GM21423 (cell line): ENCODE results near the gene SLC17A2.

Experiments used
- ATAC-seq: cut with Tn5 transposase; IDR thresholded peaks from one replicate; pipeline ENCODE4 v1.9.1; 2021; ENCODE audit warnings: mild to moderate bottlenecking, moderate library complexity; ENCODE audit not compliant: unreplicated experiment

Gene SLC17A2

GRCh38 chr6:25888626-25889025 lies 41.9 kb downstream of the SLC17A2 start:
- no peak for ATAC-seq

DNA sequence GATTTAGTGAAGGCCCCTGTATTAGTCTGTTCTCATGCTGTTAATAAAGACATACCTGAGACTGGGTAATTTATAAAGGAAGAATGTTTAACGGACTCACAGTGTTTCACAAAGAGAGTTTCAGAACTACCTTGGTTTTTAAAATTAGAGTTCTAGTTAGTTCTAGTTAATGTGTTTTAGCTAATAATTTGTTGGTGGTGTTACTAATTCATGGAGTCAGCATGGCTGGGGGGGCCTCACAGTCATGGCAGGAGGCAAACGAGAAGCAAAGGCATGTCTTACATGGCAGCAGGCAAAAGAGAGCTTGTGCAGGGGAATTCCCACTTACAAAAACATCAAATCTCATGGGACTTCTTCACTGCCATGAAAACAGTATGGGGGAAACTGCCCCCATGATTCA lies 44.4 kb downstream of the SLC17A2 start:
- ATAC-seq = no peak

- no peak for ATAC-seq
Measured at GRCh38 chr6:25883991-25884390, 46.5 kb downstream of the SLC17A2 start.

DNA sequence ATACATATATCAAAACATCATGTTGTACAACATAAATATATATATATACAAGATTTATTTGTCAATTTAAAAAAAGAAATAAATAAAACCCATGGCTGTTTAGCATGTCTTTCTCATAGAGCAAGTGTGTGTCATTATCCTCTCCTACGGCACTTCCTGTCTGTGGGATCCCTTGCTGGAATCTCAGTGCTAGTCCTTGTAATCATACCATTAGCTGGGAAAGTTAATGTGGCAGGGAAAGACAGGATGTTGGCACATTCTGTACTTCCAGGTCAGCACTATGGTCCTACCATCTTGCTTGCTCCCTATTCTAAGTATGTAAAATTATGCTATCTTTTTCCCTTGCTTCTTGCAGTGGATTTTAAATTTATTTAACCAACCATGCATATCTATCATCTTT lies 47.0 kb downstream of the SLC17A2 start:
- ATAC-seq = no peak

- ATAC-seq = no peak
Measured at GRCh38 chr6:25882051-25882496, 48.4 kb downstream of the SLC17A2 start.

- no peak for ATAC-seq
Measured at GRCh38 chr6:25880601-25881000, 49.9 kb downstream of the SLC17A2 start.

GRCh38 chr6:25878721-25879322 lies 51.7 kb downstream of the SLC17A2 start:
- ATAC-seq = no peak

DNA sequence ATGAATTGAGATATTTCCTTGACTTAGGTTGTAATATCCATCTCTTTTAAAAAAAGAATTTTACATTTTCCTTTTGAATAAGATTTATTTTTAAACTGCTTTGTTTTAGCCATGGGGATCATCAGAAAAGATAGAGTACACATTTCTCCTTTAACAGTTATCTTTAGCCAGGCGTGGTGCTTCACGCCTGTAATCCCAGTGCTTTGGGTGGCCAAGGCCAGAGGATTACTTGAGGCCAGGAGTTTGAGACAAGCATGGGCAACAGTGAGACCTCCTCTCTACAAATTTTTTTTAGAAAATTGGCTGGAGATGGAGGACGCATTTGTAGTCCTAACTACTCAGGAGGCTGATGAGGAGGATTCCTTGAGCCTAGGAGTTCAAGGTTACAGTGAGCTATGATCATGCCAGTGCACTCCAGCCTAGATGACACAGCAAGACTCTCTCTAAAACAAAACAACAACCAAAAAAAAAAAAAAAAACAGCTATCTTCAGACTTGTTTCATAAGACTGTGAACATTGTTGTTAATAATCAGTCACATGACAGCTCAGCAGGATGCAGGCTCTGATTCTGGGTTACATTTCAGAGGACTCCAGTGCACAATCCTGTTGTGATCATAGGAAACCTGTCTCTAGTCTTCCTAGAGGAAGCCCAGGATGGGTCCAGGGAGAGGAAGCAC lies 54.4 kb downstream of the SLC17A2 start:
- ATAC-seq = no peak

GRCh38 chr6:25875563-25875905 lies 55.0 kb downstream of the SLC17A2 start:
- ATAC-seq = no peak

- no peak for ATAC-seq
Measured at GRCh38 chr6:25874822-25875562, 55.5 kb downstream of the SLC17A2 start.

DNA sequence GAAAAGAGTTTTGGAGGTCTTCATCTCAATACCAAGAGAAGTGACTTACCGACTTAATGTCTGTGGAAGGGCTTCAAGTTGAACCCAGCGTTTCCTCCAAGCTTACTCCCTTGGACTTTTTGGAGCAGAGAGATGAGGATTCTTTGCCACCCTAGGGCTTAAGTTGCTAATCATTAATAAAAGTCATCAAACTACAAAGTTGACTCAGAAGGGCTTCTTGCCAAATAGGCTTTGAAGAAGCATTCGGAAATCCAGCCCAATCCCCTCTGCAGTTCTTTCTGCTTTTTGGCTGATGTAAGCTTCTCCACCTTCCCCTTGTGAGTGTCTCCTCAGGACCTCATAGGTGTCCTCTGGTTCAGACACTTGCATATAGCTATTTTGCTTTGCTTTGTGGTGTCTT lies 56.4 kb downstream of the SLC17A2 start, which contains the start of gene SLC17A3:
Gene SLC17A3 (minus strand): TSS at position 126 of the 400 bp plus-strand sequence. CDS start 5,856 bp downstream, outside the sequence.
- no peak for ATAC-seq

GRCh38 chr6:25872814-25873213 lies 57.7 kb downstream of the SLC17A2 start:
- no peak for ATAC-seq

DNA sequence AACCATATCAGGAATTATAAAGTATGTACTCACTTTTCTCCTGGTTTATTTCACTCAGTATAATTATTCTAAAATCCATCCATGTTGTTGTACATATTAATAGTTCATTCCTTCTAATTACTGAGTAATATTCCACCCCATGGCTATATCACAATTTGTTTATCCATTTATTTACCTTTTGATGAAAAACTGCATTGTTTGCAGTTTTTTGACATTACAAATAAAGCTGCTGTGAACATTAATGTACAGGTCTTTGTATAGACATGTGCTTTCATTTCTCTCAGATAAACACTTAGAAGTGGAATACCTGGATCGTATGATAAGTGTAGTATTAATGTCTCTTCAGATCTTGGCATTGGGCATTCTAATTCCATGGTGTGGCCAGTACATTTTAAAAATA lies 60.7 kb downstream of the SLC17A2 start:
- no peak for ATAC-seq

GRCh38 chr6:25868436-25869183 lies 61.9 kb downstream of the SLC17A2 start:
- ATAC-seq = no peak

- ATAC-seq = no peak
Measured at GRCh38 chr6:25866011-25866410, 64.5 kb downstream of the SLC17A2 start.

DNA sequence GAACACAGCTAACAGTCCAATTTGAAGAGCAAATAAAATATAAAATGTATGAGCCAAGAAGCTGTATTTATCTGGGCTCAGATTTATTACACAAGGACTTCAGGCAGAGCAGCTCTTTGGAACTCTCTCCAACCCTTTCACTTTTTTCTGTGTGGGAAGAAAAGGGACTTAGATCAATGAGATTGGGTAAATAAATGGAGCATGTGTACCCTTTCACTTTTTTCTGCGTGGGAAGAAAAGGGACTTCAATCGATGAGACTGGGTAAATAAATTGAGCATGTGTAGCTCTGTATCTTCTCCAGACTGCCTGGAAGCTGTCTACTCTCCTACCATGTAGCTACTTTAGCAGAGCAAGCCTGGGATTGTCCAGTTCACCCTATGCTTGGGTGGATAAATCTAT lies 67.1 kb downstream of the SLC17A2 start:
- ATAC-seq = no peak
